Activated CD8-positive, alpha-beta memory T cell treated with anti-CD3 and anti-CD28 coated beads, Interleukin-2, amount 10 ng/mL, durations not matched to agents 7 days and 5 days (primary cell): Measurements from ENCODE around the gene RSRC1. TPM values are rescaled to one million over a fixed set of nuclear protein-coding genes. Genes with fewer than 3 reads are reported as not detected.

Source experiments
- ATAC-seq: fragments of 150-1000 bp; cut with Tn5 transposase; one replicate; pipeline ENCODE4 v1.10.0; 2021; ENCODE audit warnings: moderate library complexity
- CTCF ChIA-PET: fragments of 350-600 bp; sonication (Branson Sonifier 250); formaldehyde crosslinking; loops from one replicate; lab custom pipeline; 2021; ENCODE audit warnings: antibody characterized with exemption; lab: Charles Lee
- DNase-seq: peaks from one replicate; pipeline ENCODE4 v3.0.0-alpha.2; 2020
- H3K27ac Mint-ChIP-seq: one replicate; pipeline ENCODE4 v1.8.0; 2021; ENCODE audit warnings: mild to moderate bottlenecking, mixed read lengths
- H3K27me3 Mint-ChIP-seq: one replicate; pipeline ENCODE4 v1.8.0; 2021; ENCODE audit warnings: mixed read lengths
- H3K36me3 Mint-ChIP-seq: one replicate; pipeline ENCODE4 v1.8.0; 2021; ENCODE audit warnings: mild to moderate bottlenecking, mixed read lengths
- H3K4me1 Mint-ChIP-seq: one replicate; pipeline ENCODE4 v1.8.0; 2021; ENCODE audit warnings: mixed read lengths
- H3K4me3 Mint-ChIP-seq: one replicate; pipeline ENCODE4 v1.8.0; 2021; ENCODE audit warnings: mild to moderate bottlenecking, moderate library complexity, mixed read lengths
- H3K9me3 Mint-ChIP-seq: one replicate; pipeline ENCODE4 v1.8.0; 2022; ENCODE audit warnings: low read depth, mixed read lengths
- total RNA-seq, 2 experiments: library from RNA; stranded (reverse); gene quantifications; one replicate each; pipeline ENCODE4 v1.2.3, GENCODE V29; 2021

RSRC1 gene
- total RNA-seq, 2 experiments from 2014 or later, result 45.1 to 45.4 TPM

DNA sequence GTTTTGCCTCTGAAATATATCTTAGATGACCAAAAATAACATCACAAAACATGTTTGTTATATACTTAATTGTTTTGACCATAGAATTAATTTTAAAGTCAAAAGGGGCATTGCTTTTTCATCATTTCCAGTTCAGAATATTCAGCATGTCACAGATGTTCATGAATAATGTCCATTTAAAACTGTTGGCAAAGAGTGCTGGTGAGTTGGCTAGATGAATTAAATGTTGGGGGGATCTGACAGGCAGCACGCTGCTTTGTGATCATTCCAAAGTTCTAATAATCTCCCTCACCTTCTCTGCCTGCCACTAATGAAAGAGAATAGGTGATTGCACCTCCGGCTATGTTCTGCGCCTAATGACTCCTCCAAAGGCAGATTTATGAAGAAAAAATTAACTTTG, 321.9 kb downstream of the RSRC1 start:
- H3K4me3 Mint-ChIP-seq, result no peak overlapping the region
- H3K9me3 Mint-ChIP-seq, result no peaks in the 10 kb centered on the region
- CTCF ChIA-PET, result interaction anchor here (3.1 kb wide), 1 partner anchor 567 kb away, joined by 8 read pairs; no protein-coding TSS in a partner anchor
- H3K27me3 Mint-ChIP-seq, result no peaks in the 10 kb centered on the region
- no peaks in the 10 kb centered on the region for H3K36me3 Mint-ChIP-seq
- H3K27ac Mint-ChIP-seq, result no peak overlapping the region
- no peak for DNase-seq
- no peaks in the 10 kb centered on the region for H3K4me1 Mint-ChIP-seq
- no peak for ATAC-seq

DNA sequence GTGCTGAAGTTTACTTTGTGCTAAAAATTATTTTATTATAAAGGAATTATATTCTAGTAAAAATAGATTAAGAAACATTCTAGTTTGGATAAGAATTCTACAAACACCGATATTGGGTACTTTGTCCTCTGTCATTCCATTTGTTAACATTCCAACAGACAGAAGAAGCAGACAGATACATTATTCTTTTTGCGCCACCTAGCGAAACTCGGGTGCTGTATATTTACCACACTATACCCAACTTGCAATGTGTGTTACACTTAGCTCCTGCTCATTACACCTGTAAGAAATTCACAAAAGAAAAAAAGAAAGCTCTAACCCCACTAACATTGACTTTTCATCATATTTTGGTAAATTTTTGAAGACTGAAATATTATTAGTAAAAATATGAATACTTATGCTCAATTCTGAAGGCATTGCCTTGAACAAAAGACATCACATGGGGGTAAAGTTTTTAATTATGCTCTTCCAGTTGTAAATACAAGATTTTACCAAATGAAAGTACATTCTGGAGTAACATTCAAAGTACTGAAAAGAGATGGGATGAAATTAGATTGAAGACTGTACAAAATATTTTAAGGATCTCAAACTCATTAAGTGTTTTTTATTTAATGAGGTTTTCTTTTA, 324.6 kb downstream of the RSRC1 start:
- Mint-ChIP-seq H3K4me3 (no peak overlapping the region), H3K9me3 (no peaks in the 10 kb centered on the region), H3K27me3 (no peaks in the 10 kb centered on the region), H3K27ac (no peak overlapping the region), H3K36me3 (peaks cover 2% of the 10 kb centered on the region), H3K4me1 (no peaks in the 10 kb centered on the region)
- peak; percentile 43 for DNase-seq
- CTCF ChIA-PET, result interaction anchor here (0.6 to 3.1 kb wide), 9 partner anchors 9 to 820 kb away, joined by 3 to 8 read pairs (median 3); partner anchors contain the start of gene RSRC1
- no peak for ATAC-seq

DNA sequence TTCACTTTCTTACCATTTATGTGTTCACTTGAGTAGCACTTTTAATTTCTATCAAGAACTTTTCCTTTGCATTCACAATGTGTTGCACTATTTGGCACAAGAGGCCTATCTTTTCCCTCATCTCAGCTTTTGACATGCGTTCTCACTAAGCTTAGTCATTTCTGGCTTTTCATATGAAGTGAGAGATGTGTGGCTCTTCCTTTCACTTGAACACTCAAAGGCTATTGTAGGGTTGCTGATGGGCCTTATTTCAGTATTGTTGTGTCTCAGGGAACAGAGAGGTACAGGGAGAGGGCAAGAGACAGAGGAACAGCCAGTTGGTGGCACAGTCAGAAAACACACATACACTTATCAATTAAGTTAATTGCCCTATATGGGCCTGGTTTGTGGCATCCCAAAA, 333.7 kb downstream of the RSRC1 start:
- ATAC-seq, result peak; percentile 61
- Mint-ChIP-seq H3K27ac (no peak overlapping the region), H3K4me3 (no peak overlapping the region), H3K27me3 (no peaks in the 10 kb centered on the region), H3K9me3 (no peaks in the 10 kb centered on the region), H3K36me3 (peaks cover 5% of the 10 kb centered on the region), H3K4me1 (peaks cover 16% of the 10 kb centered on the region)
- CTCF ChIA-PET, result interaction anchor here (1.3 to 1.6 kb wide), 2 partner anchors 10 to 91 kb away, joined by 3 to 4 read pairs; no protein-coding TSS in a partner anchor
- DNase-seq, result no peak

DNA sequence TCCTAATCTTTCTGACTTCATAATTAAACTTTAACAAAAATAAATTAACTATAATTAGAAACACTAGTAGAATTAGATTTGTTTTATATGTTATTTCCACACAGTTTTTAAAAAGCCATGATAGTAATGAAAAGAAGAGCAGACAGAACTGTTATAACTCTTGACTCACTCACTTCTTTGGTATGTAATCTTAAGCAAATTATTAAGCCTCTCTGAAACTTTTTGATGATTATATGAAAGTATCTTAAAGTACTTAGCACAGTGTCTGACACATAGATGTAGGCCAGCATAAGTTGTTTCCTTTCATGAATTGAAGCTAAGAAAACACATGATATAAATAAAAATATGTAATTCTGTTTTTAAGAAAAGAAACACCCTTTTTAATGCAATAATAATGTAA, 337.5 kb downstream of the RSRC1 start:
- H3K4me3 Mint-ChIP-seq, result no peak overlapping the region
- H3K36me3 Mint-ChIP-seq, result peaks cover 5% of the 10 kb centered on the region
- ATAC-seq (no peak), DNase-seq (no peak)
- no peaks in the 10 kb centered on the region for H3K9me3 Mint-ChIP-seq
- H3K27me3 Mint-ChIP-seq, result no peaks in the 10 kb centered on the region
- peaks cover 14% of the 10 kb centered on the region for H3K4me1 Mint-ChIP-seq
- CTCF ChIA-PET, result no interaction called here
- no peak overlapping the region for H3K27ac Mint-ChIP-seq

DNA sequence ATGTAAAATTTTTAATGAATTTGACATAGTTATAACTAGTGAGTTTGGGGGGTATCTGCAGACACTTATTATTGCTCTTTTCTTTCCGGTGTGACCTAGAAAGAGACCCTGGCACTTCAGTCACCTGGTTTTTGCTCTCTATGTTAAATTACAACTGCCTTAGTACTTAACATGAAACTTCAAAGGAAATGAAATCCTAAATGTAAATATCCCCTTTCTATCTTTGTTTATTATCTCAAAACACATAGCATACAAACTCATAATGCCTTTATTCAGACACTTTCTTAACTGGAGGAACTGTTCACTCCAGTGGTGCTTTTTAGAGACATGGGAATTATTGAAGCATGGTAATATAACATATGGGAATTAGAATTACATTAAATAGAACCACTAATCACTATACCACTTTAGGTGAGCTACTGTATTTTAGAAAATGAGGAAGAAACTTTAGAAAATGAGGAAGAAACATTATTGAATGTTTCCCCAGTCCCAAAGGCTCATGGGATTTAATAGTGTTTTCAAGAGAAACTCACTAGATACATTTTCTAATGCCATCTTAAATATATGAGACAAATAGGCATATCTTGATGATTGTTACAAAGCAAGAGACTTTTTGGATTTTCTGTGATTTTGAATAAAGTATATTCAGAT, 341.6 kb downstream of the RSRC1 start:
- CTCF ChIA-PET, result no interaction called here
- no peaks in the 10 kb centered on the region for H3K9me3 Mint-ChIP-seq
- no peak for DNase-seq
- no peak overlapping the region for H3K4me3 Mint-ChIP-seq
- H3K36me3 Mint-ChIP-seq, result peaks cover 2% of the 10 kb centered on the region
- no peaks in the 10 kb centered on the region for H3K4me1 Mint-ChIP-seq
- ATAC-seq, result no peak
- no peaks in the 10 kb centered on the region for H3K27me3 Mint-ChIP-seq
- no peak overlapping the region for H3K27ac Mint-ChIP-seq

DNA sequence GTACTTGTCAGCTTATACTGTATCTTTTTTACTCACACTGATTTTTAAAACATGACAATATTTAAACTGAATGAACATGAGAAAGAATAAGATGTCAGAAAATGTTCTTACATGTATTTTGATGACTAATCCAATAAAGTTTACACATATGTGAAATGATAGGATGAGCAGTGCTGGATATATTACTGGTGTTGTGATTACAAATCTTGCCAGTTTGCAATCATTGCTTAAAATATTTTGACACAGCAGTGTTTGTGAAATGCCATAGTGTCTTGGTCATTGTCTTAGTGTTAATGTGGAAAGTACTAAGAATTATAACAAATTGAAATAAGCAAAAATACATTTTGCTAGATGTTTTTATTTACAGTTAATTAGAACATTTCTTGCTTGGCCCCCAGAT, 342.4 kb downstream of the RSRC1 start:
- H3K27ac Mint-ChIP-seq, result no peak overlapping the region
- H3K27me3 Mint-ChIP-seq, result no peaks in the 10 kb centered on the region
- no peaks in the 10 kb centered on the region for H3K4me1 Mint-ChIP-seq
- DNase-seq (no peak), ATAC-seq (no peak)
- no peaks in the 10 kb centered on the region for H3K9me3 Mint-ChIP-seq
- no peak overlapping the region for H3K4me3 Mint-ChIP-seq
- peaks cover 3% of the 10 kb centered on the region for H3K36me3 Mint-ChIP-seq
- CTCF ChIA-PET, result no interaction called here

DNA sequence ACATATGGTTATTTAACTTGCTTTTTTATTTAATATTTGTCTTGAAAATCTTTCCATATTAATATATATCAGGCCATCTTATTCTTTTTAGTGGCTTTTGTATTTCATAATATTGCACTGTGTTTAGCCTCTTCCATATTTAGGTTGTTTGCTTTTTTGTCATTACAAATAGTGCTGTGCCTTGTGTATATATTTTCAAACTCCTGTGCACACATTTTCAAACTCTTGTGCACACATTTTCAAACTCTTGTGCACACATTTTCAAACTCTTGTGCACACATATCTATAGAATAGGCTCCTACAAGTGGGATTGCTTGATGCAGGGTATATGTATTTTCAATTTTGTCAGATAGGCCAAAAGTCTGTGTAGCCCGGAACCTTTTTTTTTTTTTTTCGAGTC, 343.1 kb downstream of the RSRC1 start:
- no peaks in the 10 kb centered on the region for H3K27me3 Mint-ChIP-seq
- no peak overlapping the region for H3K27ac Mint-ChIP-seq
- CTCF ChIA-PET, result no interaction called here
- no peaks in the 10 kb centered on the region for H3K4me1 Mint-ChIP-seq
- ATAC-seq, result no peak
- peaks cover 3% of the 10 kb centered on the region for H3K36me3 Mint-ChIP-seq
- no peak for DNase-seq
- no peak overlapping the region for H3K4me3 Mint-ChIP-seq
- H3K9me3 Mint-ChIP-seq, result no peaks in the 10 kb centered on the region

DNA sequence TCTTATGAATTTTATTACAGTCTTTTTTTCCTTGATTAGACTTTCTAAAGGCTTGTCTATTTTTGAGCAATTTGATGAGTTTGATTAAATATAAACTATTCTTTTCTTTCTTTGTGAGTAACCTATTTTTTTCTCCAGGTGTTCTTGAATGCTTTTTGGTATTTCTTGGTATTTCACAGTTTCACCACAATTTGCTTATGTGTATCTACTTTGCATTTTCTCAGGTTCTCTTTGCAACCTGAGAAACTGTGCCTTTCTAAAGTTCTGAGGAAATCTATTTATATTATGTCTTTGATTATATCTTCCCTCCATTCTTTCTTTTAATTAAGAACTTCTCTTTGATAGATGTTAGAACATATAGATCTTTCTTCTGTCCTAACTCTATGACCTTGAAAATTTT, 344.0 kb downstream of the RSRC1 start:
- peaks cover 3% of the 10 kb centered on the region for H3K36me3 Mint-ChIP-seq

DNA sequence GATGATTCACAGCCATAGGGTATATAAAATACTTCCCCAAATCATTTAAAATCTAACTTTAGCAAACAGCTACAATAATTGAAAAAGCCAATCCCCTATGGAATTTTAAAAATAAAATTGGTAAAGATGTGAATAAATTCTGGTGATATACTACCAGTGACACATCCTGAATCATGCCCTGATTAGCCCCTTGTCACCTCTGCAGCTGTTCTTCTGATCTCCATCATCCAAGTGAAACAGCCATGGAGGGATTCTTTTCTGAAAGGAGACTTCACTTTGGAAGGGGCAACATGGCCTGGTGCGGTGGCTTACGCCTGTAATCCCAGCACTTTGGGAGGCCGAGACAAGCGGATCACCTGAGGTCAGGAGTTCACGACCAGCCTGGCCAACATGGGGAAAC, 345.5 kb downstream of the RSRC1 start:
- DNase-seq, result no peak
- peaks cover 3% of the 10 kb centered on the region for H3K36me3 Mint-ChIP-seq
- H3K4me3 Mint-ChIP-seq, result no peak overlapping the region
- no peak overlapping the region for H3K27ac Mint-ChIP-seq
- no peaks in the 10 kb centered on the region for H3K9me3 Mint-ChIP-seq
- CTCF ChIA-PET, result no interaction called here
- H3K4me1 Mint-ChIP-seq, result no peaks in the 10 kb centered on the region
- ATAC-seq, result no peak
- no peaks in the 10 kb centered on the region for H3K27me3 Mint-ChIP-seq

More for the DNA sequence above, 344.0 kb downstream of the RSRC1 start:
- Mint-ChIP-seq H3K4me1 (no peaks in the 10 kb centered on the region), H3K27ac (no peak overlapping the region), H3K27me3 (no peaks in the 10 kb centered on the region), H3K9me3 (no peaks in the 10 kb centered on the region), H3K4me3 (no peak overlapping the region)
- CTCF ChIA-PET, result no interaction called here
- no peak for DNase-seq
- ATAC-seq, result no peak

DNA sequence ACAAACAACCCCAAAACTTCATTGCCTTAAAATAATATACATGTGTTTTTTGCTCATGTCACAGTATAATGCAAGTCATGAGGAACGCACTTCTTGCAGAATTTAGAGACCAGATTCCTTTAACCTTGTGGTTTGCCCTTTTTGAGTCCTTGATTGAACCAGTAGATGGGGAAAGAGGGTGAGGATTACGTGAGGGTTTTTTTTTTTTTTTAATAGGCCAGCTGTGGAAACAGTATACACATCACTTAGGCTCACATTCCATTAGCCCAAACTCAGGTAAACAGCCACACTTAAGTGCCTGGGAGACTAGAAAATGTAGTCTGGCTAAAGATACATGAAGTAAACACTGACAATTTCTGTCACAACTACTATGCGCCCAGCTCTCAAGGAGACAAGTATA, 346.2 kb downstream of the RSRC1 start:
- Mint-ChIP-seq H3K9me3 (no peaks in the 10 kb centered on the region), H3K36me3 (peaks cover 3% of the 10 kb centered on the region), H3K27me3 (no peaks in the 10 kb centered on the region), H3K4me3 (no peak overlapping the region), H3K4me1 (no peaks in the 10 kb centered on the region), H3K27ac (no peak overlapping the region)
- CTCF ChIA-PET, result no interaction called here
- DNase-seq (no peak), ATAC-seq (no peak)

DNA sequence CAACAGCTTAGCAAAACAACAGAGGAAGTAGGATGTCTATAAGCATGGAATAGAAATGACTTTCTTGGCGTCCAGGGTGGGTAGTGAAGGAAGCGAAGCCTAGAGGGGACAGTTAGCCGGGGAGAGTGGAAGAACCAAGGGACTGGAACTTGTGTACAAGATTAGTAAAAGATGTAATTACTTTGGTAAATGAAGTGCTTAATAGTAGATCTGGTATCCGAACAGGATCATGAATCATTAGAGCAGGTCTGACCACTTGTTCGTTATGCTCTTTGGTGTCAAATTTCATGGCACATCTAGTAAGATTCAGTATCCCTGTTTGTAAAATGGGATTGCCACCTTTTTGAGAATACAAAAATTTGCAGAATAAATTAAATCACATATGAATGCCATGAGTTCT, 348.6 kb downstream of the RSRC1 start:
- H3K27me3 Mint-ChIP-seq, result no peaks in the 10 kb centered on the region
- CTCF ChIA-PET, result no interaction called here
- no peaks in the 10 kb centered on the region for H3K9me3 Mint-ChIP-seq
- no peak overlapping the region for H3K27ac Mint-ChIP-seq
- peaks cover 5% of the 10 kb centered on the region for H3K36me3 Mint-ChIP-seq
- DNase-seq (no peak), ATAC-seq (no peak)
- no peak overlapping the region for H3K4me3 Mint-ChIP-seq
- H3K4me1 Mint-ChIP-seq, result no peaks in the 10 kb centered on the region

DNA sequence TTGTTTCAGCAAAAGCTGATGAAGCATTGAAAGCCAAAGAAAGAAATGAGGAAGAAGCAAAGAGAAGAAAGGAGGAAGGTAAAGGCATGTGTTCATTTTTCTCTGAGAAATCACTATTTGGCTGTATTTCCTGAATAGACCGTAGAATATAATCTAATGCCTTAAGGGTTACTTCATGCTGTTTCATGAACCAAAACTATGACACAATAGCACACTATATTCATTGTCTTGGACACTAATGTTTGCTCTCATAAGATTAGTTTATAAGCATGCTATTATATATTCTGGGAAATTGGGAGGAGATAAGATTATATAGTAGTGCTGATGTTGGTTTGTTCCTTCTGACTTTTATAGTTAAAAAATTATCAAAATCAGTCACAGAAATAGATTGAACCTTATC, 351.0 kb downstream of the RSRC1 start:
- Mint-ChIP-seq H3K36me3 (peaks cover 5% of the 10 kb centered on the region), H3K4me3 (no peak overlapping the region), H3K27me3 (no peaks in the 10 kb centered on the region), H3K9me3 (no peaks in the 10 kb centered on the region), H3K4me1 (no peaks in the 10 kb centered on the region), H3K27ac (no peak overlapping the region)
- CTCF ChIA-PET, result no interaction called here
- ATAC-seq (no peak), DNase-seq (no peak)

DNA sequence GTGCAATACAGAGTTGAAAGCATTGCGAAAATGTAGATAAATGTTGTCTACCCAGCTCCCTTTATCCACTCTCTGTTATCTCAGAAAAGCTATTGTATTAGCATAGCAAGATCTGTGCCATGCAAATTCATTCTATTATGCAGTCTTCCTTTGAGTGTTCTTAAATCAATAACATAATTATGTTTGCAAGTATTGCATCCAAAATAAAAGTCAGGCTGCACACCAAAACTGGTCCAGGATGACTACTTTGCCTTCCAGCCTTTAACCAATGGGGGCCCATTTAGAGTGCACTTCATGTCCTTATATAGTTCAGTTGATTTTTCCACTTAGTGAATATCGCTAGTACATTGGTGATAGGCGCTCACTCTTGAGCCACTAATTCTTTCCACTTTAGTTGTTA, 353.7 kb downstream of the RSRC1 start:
- no peak for DNase-seq
- Mint-ChIP-seq H3K27ac (no peak overlapping the region), H3K27me3 (no peaks in the 10 kb centered on the region), H3K4me3 (no peak overlapping the region), H3K4me1 (no peaks in the 10 kb centered on the region), H3K36me3 (peaks cover 1% of the 10 kb centered on the region), H3K9me3 (no peaks in the 10 kb centered on the region)
- no peak for ATAC-seq
- CTCF ChIA-PET, result interaction anchor here (0.6 kb wide), 1 partner anchor 467 kb away, joined by 4 read pairs; no protein-coding TSS in a partner anchor

DNA sequence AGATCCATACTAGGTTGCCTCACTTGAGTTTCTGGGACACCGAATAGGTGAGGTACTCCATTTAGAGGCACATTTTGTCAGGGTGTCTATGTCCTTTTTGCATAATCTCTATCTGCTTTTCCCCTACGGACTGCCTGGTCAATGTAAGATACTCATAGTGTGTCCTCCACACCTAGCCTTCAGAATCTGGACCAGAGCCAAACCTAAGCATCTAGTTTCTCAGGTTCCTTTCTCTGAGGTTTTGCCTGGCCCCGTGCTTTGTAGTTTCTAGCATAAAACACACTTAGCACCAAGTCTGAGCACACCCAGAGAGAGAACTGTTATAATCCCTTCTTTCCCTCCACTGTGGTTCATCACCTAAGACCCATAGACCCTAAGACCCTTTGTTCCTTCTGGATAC, 355.2 kb downstream of the RSRC1 start:
- ATAC-seq (no peak), DNase-seq (no peak)
- H3K27ac Mint-ChIP-seq, result no peak overlapping the region
- H3K4me3 Mint-ChIP-seq, result no peak overlapping the region
- H3K9me3 Mint-ChIP-seq, result no peaks in the 10 kb centered on the region
- no peaks in the 10 kb centered on the region for H3K27me3 Mint-ChIP-seq
- CTCF ChIA-PET, result no interaction called here
- H3K36me3 Mint-ChIP-seq, result peaks cover 1% of the 10 kb centered on the region
- H3K4me1 Mint-ChIP-seq, result no peaks in the 10 kb centered on the region
